HL-60/S4 treated with retinoic acid at 250 ng/mL for 4 days and 3 days (cell line): Measurements from ENCODE around the gene PKNOX2.

Experiments
- in situ Hi-C: fragments of 300-500 bp; cut with MboI; formaldehyde crosslinking; loops from 2 replicates; pipeline ENCODE4 v1.7.0; 2022; ENCODE audit warnings: low sequenced_read_pairs

The PKNOX2 gene

DNA sequence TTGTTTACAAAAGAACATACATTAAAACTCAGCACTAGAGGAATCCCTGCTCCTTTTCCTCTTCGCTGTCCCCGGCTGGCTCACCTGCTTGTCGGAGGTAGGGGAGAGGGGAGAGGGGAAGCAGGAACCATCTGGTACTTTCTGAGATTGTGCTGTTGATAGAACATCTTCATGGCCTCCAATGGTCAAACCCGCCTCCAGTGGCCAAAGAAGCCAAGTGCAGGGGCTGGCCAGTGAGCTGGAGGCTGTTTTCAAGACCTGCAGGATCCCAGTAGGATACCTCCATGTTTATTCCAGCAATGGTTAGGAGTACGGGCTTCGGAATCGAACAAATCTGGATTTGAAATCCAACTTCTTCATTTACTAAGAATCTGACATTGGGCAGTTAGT, 92.6 kb downstream of the PKNOX2 start:
- in situ Hi-C loops: no loop called here

DNA sequence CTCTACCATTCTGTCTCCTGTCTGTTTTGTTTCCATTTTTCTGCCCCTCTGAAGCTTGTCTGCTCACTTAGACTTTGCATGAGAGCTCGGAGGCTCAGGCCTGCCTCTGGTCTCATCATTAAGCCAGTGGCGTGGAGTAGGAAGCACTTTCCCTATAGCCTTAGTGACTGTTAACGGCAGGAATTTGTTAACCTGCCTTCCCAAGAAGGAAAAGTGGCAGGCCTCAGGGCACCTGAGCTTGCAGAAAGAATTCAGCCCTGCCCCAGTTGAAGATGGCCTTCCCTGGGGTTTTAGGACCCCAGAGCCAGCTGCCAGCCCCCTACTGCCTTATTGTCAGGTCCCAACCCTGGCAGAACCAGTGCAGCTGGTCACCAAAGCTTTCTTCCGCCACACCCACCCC, 93.2 kb downstream of the PKNOX2 start:
- in situ Hi-C loops: no loop called here

DNA sequence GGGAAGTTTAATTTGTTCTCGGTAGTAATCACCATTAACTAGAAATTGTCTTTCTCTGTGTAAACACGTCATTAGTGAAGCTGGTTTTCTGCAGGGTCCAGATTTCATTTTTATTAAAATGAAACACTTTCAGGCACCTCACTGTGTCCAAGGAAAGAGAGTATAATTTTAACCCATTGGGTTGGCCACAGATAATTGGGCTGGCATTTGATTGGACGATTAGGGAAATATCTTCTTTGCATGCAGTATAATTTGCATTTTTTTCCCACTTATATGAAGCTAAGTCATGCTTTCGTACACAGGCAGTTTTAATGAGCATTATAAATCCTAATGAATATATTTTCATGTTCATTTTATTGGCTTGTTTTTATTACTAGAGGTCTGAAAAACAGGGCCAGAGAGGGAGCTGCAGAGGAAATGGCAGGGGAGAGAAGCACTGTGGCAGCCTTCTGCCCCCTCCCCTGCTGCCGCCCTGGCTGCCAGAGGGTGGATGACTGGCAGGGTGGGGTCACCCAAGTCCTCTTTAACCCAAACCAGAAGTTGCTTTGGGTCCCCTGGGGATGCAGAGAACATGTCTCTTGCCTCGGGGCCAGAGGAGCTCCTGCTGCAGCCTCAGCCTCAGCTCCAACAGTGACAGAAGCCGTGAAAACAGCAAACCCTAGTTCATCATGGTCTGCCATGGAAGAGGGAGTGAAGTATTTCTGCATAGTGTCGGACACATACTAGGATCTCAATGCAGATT, 93.9 kb downstream of the PKNOX2 start:
- in situ Hi-C loops: no loop called here

DNA sequence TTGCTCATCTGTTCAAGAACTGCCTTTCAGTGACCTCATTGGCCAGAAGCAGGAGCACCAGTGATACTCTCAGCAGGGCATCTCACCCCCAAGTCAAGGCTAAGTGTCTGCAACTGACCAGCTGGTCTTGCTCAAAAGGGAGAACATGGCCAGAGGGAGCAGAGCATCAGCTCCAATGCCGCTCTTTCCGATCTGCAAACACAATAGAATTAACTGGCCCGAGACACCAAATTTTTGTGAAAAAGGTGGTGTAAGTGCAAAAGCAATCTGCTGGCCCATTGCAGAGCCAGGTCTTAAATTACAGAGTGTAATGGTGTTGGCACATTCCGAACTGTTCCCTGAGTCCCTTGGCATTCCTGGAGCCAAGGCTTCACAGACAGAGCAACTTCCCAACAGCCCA, 97.0 kb downstream of the PKNOX2 start:
- in situ Hi-C loops: no loop called here

DNA sequence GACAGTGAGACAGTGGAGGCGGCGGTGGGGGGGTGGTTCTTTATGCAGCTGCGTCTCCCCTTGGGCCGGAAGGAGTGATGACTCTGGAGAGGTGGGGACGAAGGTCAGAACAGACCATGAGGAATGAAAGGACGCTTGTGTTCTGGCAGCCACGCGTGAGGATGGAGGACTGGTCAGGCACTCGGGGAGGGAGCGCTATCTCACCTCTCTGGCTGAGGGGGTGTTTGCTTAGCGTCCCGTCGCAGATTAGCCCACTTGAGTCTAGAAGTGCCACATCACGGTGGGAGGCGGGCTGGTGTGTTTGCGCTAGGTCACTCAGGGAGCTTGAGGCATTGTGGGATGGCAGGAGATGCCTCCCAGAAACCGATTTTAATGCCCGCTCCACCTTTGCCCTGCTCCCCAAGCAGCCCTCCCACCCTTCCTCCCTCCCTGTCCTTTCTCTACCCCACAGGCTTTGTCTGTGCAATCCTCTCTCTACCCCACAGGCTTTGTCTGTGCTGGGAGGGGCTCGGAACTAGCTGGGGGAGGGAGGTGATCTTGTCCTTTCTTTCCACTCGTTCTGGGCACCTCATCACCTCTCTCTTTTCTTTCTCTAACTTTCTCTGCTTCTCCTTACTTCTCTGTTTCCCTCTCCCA, 97.8 kb downstream of the PKNOX2 start:
- in situ Hi-C loops: no loop called here

DNA sequence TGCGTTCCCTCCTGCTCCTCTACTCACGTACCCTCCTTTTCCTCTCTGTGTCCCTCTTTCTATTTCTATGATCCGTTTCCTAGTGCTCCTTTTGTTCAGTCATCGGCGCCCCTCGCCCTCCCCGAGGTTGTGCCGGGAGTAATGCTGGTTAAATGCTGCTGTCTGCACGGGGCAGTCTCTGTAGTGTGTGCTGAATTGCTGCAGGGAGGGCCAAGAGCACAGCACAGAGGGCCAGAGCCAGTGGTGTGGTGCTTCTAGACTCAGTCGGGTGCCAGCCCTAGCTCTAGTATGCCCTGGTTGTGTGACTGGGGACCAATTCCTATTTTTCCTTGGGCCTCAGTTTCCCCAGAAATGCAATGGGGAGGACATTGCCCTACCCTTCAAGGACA, 98.3 kb downstream of the PKNOX2 start:
- in situ Hi-C loops: no loop called here

DNA sequence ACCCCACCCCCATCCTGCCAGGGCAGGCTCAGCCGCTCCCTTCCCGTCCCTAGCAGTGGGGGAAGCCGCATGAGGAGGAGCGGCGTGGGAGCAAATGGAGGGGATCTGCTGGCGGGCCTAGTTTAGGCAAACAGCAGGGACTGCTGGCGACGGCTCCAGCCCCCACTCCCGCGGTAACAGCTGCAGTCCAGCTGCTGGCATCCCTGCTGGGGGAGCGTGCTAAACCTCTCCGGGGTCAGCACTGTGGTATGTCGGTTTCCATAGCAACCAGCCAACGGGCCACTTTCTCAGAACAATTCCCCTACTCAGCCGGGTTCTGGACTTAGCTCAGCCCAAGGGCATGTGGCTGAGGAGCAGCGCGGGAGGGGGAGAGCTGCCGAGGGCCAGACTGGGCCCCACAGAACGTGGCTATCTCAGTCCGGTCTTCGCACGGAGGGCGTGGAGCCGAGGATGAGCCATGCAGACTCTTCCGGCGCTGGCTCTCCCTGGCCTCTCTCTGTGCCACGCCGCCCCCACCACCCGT, 98.8 kb downstream of the PKNOX2 start:
- in situ Hi-C loops: no loop called here

DNA sequence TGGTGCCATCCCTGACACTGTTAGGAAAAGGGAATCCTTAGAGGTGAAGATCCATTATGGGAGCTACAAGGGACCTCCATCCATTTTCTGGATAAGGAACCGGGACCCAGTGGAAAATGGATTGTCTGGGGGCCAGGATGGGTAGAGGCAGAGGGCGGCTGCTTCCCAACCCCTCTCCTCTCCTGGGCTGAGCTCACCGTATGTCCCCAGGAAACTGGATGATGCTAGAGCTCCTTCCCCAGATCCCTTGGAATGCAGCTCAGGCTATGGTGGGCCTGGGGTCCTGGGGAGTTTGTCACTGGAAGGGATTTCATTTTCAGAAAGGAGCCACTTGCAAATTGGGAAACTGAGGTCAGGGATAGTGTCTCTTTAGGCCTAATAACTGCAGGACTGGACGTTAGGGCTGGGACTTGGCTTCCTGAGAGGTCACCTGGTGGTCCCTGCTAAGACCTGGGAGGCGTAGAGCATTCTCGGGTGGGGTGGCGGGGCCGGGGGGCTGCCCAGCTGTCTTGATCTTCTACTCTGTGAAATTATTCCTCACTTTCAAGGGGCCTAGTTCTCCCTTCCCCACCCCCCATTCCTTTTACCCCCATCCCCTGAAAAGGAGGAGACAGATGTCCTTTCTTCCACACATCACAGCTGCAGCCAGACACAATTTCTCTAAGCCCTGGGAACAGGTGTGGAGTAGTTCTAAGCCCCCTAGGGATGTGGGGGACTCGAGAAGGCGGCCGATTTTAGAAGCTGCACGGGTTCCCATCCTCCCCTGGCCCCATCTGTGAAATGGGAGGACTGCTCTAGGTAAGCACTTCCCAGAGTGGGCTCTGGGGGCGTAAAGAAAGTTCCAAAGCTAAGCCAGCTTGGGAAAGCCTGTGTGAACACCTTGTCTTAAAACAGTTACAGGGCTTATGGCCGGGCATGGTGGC, 99.8 kb downstream of the PKNOX2 start:
- in situ Hi-C loops: no loop called here

DNA sequence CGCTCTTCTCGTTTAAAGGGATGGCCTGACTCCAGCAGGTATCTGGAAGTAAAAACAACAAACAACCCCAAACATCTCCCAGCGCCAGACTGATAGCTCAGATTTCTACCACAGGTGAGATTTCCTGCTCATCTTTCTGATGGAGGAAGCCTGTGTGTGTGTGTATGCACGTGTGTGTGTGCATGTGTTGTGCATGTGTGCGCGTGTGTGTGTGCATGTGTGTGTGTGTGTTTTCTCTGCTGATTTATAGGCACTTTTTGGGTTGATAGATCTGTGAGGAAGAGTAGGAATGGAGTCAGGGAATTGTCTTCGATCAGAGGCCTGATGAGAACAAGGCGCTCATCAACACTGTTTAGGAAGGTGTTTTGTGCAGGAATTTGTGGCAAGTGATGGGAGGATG, 103.0 kb downstream of the PKNOX2 start:
- in situ Hi-C loops: no loop called here

DNA sequence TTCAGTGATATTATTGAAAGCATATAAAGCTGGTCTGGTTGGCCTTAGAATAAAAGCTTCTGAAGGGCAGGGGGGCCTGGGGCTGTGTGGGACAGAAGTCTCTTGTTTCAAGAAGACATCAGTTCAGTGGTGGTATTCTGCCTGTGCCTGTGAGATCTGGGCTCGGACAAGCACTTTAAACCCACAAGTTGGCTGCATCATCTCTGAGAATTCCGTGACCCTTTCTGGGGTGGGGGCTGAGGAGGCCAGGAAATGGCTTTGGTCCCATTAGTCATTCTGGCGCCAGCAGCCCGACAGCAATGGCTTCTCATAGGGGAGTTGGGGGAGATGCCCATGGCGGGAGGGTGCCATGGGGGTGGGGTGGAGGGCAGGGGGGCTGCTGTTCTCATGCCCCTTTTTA, 104.1 kb downstream of the PKNOX2 start:
- in situ Hi-C loops: no loop called here

DNA sequence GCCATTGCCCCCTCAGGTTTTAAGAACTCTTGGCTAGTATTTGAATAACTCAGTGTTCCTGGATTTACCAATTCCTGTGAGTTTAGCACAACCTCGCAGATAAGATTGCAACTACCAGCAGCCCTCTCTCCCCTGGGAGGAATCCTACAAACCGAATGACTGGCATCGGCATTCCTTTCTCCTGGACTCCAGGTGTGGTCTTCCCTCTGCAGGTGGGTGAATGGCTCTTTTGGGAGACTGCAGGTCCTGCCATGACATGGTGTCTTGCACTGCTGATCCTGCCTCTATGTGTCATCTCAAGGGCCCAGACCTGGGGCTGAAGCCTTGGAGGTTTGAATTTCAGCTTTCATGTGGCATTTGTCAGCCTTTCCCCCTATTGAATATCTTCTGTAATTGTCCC, 105.6 kb downstream of the PKNOX2 start:
- in situ Hi-C loops: no loop called here

DNA sequence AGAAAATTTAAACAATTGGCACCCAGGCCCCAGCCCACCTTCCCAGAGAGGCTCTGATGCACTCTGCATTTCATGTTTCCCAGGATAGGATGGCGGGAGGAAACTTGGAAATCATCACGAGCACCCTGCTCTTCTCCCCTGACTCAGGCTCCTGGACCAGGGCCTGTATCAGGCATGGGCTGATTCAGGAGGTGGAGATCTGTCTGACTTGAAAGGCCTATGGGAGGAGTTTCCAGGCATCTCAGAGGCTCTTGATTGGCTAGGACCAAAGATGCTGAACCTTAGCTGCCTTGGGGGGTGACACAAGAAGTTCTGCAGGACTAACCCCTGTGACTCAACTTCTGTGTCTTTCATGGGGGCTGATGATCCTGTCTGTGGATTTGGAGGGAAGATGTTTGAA, 106.2 kb downstream of the PKNOX2 start:
- in situ Hi-C loops: no loop called here

DNA sequence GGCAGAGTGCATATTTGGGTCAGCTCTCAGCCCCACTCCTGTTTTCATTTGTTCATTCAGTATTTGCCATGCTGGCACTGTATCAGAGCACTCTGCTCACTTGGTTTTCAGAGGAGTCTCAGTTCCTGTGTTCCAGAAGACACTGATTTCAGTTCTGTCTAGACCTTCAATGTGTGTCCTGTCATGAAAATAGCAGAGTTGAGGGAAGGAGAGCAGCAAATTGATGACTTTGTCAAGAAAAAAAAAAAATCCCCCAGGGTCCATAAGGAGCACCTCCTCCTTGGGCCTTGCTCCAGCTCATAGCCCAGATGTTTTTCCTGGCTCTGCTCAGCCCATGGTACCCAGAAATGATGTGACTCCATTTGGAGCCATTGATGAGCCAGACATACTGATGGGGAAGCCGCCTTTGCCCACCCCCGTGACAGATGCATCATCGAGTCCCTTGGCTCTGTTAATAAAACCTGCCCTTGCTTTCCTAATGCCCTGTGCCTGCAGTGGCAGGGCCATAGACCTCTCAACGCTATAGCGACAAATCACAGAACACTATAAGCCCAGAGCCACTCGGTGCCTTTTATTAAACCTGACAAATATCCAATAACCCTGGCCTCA, 107.0 kb downstream of the PKNOX2 start:
- in situ Hi-C loops: no loop called here

DNA sequence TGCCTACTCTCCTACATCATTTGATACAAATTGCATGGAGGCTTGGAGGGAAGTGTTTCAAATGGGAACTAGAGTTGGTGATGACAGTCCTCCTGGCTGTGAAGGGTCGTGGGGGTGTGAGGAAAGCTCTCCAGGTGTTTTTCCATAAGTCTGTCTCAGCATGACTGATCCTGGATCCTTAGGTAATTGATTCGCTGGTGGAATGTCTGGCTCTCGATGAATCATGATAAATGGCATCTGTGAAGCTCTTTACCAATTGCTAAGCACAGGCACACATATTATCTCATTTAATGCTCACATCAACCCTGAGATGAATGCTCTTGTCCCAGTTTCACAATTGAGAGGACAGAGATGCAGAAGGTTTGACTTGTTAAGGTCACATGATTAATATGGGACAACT, 107.5 kb downstream of the PKNOX2 start:
- in situ Hi-C loops: no loop called here

DNA sequence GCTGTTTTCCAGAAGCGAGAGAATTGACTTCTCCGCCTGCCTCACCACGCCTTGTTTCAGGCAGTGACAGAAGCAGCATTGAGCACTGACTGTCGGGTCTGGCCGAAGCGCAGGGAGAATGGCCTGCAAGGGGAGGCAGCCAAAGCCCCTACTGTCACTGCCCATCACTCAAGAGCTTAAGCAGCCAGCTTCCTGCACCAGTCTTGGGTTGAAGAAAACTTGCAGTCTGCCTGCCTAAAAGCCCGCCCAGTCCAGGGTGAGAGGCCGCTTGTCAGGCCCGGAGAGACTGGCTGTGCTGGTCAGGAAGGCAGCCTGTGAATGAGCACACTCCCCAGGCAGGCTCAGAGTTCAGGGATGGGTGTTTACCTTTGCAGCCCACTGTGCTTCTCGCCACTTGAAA, 108.3 kb downstream of the PKNOX2 start:
- in situ Hi-C loops: no loop called here

DNA sequence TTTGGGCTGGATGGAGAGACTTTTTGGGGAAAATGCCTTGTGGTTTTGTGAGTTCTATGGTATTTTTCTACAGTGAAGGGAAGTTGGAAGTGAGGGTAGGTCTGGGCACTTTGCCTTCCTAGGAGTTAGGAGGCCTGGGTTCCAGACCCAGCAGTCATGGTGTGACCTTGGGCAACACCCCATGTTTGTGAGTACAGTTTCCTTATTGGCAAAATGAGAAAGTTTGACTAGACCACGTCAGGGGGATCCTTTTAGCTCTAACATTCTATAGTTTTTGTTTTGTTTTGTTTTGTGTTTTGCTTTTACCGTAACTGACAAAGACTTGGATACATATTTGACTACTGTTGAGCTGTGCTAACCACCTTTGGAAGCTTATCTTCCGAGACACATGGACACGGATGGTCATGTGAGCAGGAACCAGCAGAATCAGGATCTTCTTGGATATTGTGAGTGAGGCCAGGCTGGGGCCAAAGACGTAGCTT, 109.0 kb downstream of the PKNOX2 start:
- in situ Hi-C loops: no loop called here

DNA sequence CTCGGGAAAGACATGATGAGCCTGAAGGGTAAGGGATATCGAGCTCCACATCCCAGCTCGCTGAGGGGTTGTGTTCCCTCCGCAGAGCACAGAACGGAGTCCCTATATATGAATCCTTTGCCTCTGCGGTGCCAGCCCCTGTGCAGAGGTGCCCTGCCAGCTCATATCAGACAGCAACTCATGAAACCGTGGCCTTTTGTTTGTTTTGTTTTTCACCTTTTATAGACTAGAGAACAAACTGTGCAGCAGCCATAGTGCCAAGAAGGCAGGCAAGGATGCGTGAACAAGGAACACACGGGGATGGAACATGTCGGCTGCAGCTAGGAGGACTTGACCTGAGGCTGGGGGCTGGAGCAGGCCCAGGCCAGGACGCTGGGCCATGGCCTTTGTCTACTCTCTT, 109.8 kb downstream of the PKNOX2 start:
- in situ Hi-C loops: no loop called here

DNA sequence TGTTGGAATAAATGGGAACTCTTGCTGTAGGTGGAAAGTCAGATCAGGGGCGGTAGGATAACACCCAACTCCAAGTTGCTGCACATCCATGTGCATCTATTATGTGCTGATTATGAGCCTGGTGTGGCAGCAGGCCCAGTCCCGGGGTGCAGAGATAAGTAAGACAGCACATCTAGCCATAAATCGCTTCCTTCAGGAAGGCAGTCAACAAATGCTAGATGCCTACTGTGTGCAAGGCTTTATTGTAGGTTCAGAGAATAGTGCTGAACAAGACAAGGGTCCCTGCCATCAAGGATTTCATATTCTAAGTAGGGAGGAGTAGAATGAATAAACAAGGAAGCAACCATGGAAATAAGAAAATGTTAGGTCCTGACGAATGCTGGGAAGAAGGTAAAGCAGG, 110.2 kb downstream of the PKNOX2 start:
- in situ Hi-C loops: no loop called here

DNA sequence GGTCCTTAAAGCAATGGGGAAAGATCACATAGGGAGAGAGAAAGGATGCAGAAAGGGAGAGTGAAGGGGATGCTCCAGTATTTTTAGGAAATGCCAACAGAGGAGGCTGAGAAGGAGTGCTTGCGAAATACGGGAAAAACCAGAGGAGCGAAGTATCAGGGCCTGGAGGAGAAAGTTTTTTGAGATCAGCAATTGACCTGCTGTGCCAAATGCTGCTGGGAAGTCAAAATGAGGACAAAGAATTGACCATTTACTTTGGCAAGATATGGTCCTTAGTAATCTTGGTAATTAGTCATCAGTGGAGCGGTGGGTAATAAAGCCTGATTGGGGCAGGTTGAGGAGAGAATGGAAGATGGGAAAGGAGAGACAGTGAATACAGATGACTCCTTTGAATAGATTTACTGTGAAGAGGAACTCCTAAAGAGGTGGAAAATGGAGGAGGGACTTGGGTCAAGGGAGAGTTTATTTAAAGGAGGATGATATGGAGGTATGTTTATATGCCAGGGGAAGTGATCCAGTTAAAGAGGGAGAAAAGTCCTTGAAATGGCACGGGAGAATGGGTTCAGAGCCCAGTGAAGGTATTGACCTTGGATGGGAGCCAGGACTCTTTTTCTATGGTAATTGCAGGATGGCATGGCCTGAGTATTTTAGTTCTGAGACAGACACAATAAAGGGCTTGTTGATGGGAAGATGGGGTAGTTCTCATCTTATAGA, 111.5 kb downstream of the PKNOX2 start:
- in situ Hi-C loops: no loop called here

DNA sequence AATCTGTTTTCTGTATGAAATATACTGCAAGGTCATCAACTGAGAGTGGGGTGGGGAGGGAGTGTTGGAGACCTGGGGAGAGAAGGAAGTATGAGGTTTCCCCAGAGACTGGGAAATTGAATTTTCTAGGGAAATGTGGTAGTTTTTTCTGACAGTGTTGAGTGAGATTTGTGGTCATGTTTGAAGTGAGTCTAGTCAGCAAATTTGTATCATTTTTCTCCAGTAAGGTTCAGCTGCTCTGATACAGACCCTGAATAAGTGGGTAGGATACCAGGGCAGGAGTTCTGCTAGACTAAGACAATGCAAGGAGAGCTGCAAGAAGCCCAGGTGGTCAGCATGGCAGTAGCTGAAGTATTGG, 112.0 kb downstream of the PKNOX2 start:
- in situ Hi-C loops: no loop called here
